WTC11 (cell line): ENCODE measurements around the gene NUP88. TPM values are rescaled to one million over a fixed set of nuclear protein-coding genes. Genes with fewer than 3 reads are reported as not detected.

Source experiments
- ATAC-seq: fragments of 200-7000 bp; cut with Tn5 transposase; 2 replicates; pipeline ENCODE4 v1.10.0; 2021; ENCODE audit warnings: mild to moderate bottlenecking, moderate library complexity
- CTCF ChIA-PET: fragments of 300-600 bp; sonication (Branson Sonifier 250); formaldehyde crosslinking; loops from one replicate; lab custom pipeline; 2021; ENCODE audit warnings: antibody characterized with exemption; lab: Charles Lee
- POLR2A ChIA-PET: fragments of 350-600 bp; sonication (Branson Sonifier 250); formaldehyde crosslinking; loops from one replicate; lab custom pipeline; 2021; ENCODE audit warnings: antibody characterized with exemption; lab: Charles Lee
- DNase-seq: peaks from one replicate; pipeline ENCODE4 v3.0.0; 2021; ENCODE audit warnings: low spot score
- H3K27ac Mint-ChIP-seq: 2 replicates; pipeline ENCODE4 v1.8.0; 2021; ENCODE audit warnings: mixed read lengths
- H3K27me3 Mint-ChIP-seq: 2 replicates; pipeline ENCODE4 v1.8.0; 2021; ENCODE audit warnings: low read depth, mild to moderate bottlenecking, moderate library complexity, mixed read lengths
- H3K36me3 Mint-ChIP-seq: 2 replicates; pipeline ENCODE4 v1.8.0; 2021; ENCODE audit warnings: mixed read lengths
- H3K4me1 Mint-ChIP-seq: 2 replicates; pipeline ENCODE4 v1.8.0; 2022; ENCODE audit warnings: mixed read lengths
- H3K4me3 Mint-ChIP-seq: 2 replicates; pipeline ENCODE4 v1.8.0; 2021; ENCODE audit warnings: mild to moderate bottlenecking, moderate library complexity, mixed read lengths
- H3K9me3 Mint-ChIP-seq: 2 replicates; pipeline ENCODE4 v1.8.0; 2021; ENCODE audit warnings: mixed read lengths
- ATF1 ChIP-seq: sonication (generic); formaldehyde crosslinking; IDR thresholded peaks from 2 replicates; pipeline ENCODE4 v1.8.1; 2023; ENCODE audit warnings: mild to moderate bottlenecking, moderate library complexity, missing genetic modification reagents
- CBFB ChIP-seq: sonication (generic); formaldehyde crosslinking; IDR thresholded peaks from 2 replicates; pipeline ENCODE4 v1.8.1; 2022; ENCODE audit warnings: mild to moderate bottlenecking, low read depth, missing genetic modification reagents
- CREM ChIP-seq: sonication (generic); formaldehyde crosslinking; IDR thresholded peaks from 2 replicates; pipeline ENCODE4 v1.8.1; 2022; ENCODE audit warnings: mild to moderate bottlenecking, missing genetic modification reagents, moderate library complexity
- E2F4 ChIP-seq: sonication (generic); formaldehyde crosslinking; IDR thresholded peaks from 2 replicates; pipeline ENCODE4 v1.8.1; 2022; ENCODE audit warnings: low read depth, mild to moderate bottlenecking, moderate library complexity, missing genetic modification reagents, borderline replicate concordance
- EMX1 ChIP-seq: fragments of 250-450 bp; sonication (Bioruptor Pico); IDR thresholded peaks from 2 replicates; pipeline ENCODE4 v1.8.0; 2021; ENCODE audit warnings: mild to moderate bottlenecking
- ETV6 ChIP-seq: sonication (generic); formaldehyde crosslinking; IDR thresholded peaks from 2 replicates; pipeline ENCODE4 v1.8.1; 2022; ENCODE audit warnings: mild to moderate bottlenecking, missing genetic modification reagents
- FOXJ3 ChIP-seq: sonication (generic); formaldehyde crosslinking; IDR thresholded peaks from 2 replicates; pipeline ENCODE4 v1.9.0; 2021; ENCODE audit warnings: missing genetic modification reagents, mild to moderate bottlenecking, borderline replicate concordance
- FOXP1 ChIP-seq: sonication (generic); formaldehyde crosslinking; IDR thresholded peaks from 2 replicates; pipeline ENCODE4 v1.8.0; 2022; ENCODE audit warnings: missing genetic modification reagents, mild to moderate bottlenecking, moderate library complexity, borderline replicate concordance
- GTF2I ChIP-seq: fragments of 250-450 bp; sonication (Bioruptor Pico); conservative IDR thresholded peaks from 2 replicates; pipeline ENCODE4 v1.4.0; 2021; ENCODE audit warnings: mild to moderate bottlenecking
- MXD4 ChIP-seq: fragments of 250-450 bp; sonication (Bioruptor Pico); IDR thresholded peaks from 2 replicates; pipeline ENCODE4 v1.8.0; 2021; ENCODE audit warnings: mild to moderate bottlenecking, moderate library complexity, borderline replicate concordance
- MYBL2 ChIP-seq: sonication (generic); formaldehyde crosslinking; IDR thresholded peaks from 2 replicates; pipeline ENCODE4 v1.8.1; 2023; ENCODE audit warnings: mild to moderate bottlenecking, moderate library complexity, missing genetic modification reagents
- NR1H2 ChIP-seq: sonication (generic); formaldehyde crosslinking; IDR thresholded peaks from 2 replicates; pipeline ENCODE4 v1.9.0; 2021; ENCODE audit warnings: mild to moderate bottlenecking, moderate library complexity, missing genetic modification reagents
- RELA ChIP-seq: sonication (generic); formaldehyde crosslinking; IDR thresholded peaks from 2 replicates; pipeline ENCODE4 v1.8.1; 2022; ENCODE audit warnings: missing genetic modification reagents, mild to moderate bottlenecking, borderline replicate concordance
- RORB ChIP-seq: fragments of 250-450 bp; sonication (Bioruptor Pico); IDR thresholded peaks from 2 replicates; pipeline ENCODE4 v1.9.0; 2021; ENCODE audit warnings: mild to moderate bottlenecking
- SMAD4 ChIP-seq: sonication (generic); formaldehyde crosslinking; IDR thresholded peaks from 2 replicates; pipeline ENCODE4 v1.8.0; 2022; ENCODE audit warnings: mild to moderate bottlenecking, missing genetic modification reagents
- STAT6 ChIP-seq: sonication (generic); formaldehyde crosslinking; conservative IDR thresholded peaks from 2 replicates; pipeline ENCODE4 v1.8.1; 2023; ENCODE audit warnings: mild to moderate bottlenecking, low read depth, missing genetic modification reagents, moderate library complexity
- TEAD1 ChIP-seq: sonication (generic); formaldehyde crosslinking; IDR thresholded peaks from 2 replicates; pipeline ENCODE4 v1.8.0; 2022; ENCODE audit warnings: mild to moderate bottlenecking, missing genetic modification reagents
- TEAD4 ChIP-seq: sonication (generic); formaldehyde crosslinking; IDR thresholded peaks from 2 replicates; pipeline ENCODE4 v1.8.0; 2022; ENCODE audit warnings: mild to moderate bottlenecking, missing genetic modification reagents
- USF2 ChIP-seq: sonication (generic); formaldehyde crosslinking; IDR thresholded peaks from 2 replicates; pipeline ENCODE4 v1.8.1; 2023; ENCODE audit warnings: mild to moderate bottlenecking, missing genetic modification reagents, moderate library complexity
- ZBTB21 ChIP-seq: sonication (generic); formaldehyde crosslinking; IDR thresholded peaks from 2 replicates; pipeline ENCODE4 v1.8.1; 2023; ENCODE audit warnings: mild to moderate bottlenecking, missing genetic modification reagents, borderline replicate concordance
- ZMAT4 ChIP-seq: fragments of 250-450 bp; sonication (Bioruptor Pico); IDR thresholded peaks from 2 replicates; pipeline ENCODE4 v1.9.0; 2021; ENCODE audit warnings: mild to moderate bottlenecking
- ZNF121 ChIP-seq: sonication (generic); formaldehyde crosslinking; IDR thresholded peaks from 2 replicates; pipeline ENCODE4 v1.8.0; 2023; ENCODE audit warnings: missing genetic modification reagents
- ZNF263 ChIP-seq: sonication (generic); formaldehyde crosslinking; IDR thresholded peaks from 2 replicates; pipeline ENCODE4 v1.8.1; 2022; ENCODE audit warnings: low read depth, mild to moderate bottlenecking, moderate library complexity, missing genetic modification reagents
- total RNA-seq: library from RNA; stranded (reverse); gene quantifications from 3 replicates; pipeline ENCODE4 v1.2.3, GENCODE V29; 2021
- TF ChIP-seq, protein P1 (sequence below): sonication (generic); formaldehyde crosslinking; IDR thresholded peaks from 2 replicates; pipeline ENCODE4 v1.8.1; 2022; ENCODE audit warnings: mild to moderate bottlenecking, moderate library complexity, missing genetic modification reagents
- TF ChIP-seq, protein P2 (sequence below): sonication (generic); formaldehyde crosslinking; IDR thresholded peaks from 2 replicates; pipeline ENCODE4 v1.8.0; 2023; ENCODE audit warnings: mild to moderate bottlenecking, missing genetic modification reagents
- TF ChIP-seq, protein P3 (sequence below): sonication (generic); formaldehyde crosslinking; conservative IDR thresholded peaks from 2 replicates; pipeline ENCODE4 v1.8.1; 2022; ENCODE audit warnings: mild to moderate bottlenecking, missing genetic modification reagents

NUP88 gene
- total RNA-seq, 1 experiment from 2014 or later: 87.7 TPM

DNA sequence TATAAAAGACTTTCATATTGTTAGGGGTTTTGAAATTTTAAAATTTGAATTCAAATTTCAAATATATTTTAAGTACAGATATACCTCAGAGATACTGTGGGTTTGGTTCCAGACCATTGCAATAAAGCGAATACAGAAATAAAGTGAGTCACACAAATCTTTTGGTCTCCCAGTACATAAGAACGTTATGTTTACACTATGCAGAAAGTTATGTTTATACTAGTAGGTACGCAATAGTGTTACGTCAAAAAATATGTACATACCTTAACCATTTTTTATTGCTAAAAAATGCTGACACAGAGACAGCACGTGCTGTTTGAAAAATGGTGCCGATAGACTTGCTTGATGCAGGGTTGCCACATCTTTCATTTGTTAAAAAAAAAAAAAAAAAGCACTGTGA lies 19.7 kb downstream of the NUP88 start:
- POLR2A ChIA-PET: no interaction called here
- ATAC-seq (no peak), DNase-seq (no peak)
- H3K4me1 Mint-ChIP-seq: no peaks in the 10 kb centered on the region
- TF ChIP-seq, protein P1, sequence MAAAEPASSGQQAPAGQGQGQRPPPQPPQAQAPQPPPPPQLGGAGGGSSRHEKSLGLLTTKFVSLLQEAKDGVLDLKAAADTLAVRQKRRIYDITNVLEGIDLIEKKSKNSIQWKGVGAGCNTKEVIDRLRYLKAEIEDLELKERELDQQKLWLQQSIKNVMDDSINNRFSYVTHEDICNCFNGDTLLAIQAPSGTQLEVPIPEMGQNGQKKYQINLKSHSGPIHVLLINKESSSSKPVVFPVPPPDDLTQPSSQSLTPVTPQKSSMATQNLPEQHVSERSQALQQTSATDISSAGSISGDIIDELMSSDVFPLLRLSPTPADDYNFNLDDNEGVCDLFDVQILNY: no peak
- TF ChIP-seq SMAD4 (CRISPR knock-in tag): no peak
- TF ChIP-seq ATF1: no peak
- TF ChIP-seq ETV6 (CRISPR knock-in tag): no peak
- TF ChIP-seq ZBTB21 (CRISPR knock-in tag): no peak
- no peak for TF ChIP-seq STAT6 (CRISPR knock-in tag)
- no peak for TF ChIP-seq TEAD1 (CRISPR knock-in tag)
- TF ChIP-seq CREM: no peak
- TF ChIP-seq MYBL2 (CRISPR knock-in tag): no peak
- no peak for TF ChIP-seq RORB (CRISPR knock-in tag)
- TF ChIP-seq, protein P2, sequence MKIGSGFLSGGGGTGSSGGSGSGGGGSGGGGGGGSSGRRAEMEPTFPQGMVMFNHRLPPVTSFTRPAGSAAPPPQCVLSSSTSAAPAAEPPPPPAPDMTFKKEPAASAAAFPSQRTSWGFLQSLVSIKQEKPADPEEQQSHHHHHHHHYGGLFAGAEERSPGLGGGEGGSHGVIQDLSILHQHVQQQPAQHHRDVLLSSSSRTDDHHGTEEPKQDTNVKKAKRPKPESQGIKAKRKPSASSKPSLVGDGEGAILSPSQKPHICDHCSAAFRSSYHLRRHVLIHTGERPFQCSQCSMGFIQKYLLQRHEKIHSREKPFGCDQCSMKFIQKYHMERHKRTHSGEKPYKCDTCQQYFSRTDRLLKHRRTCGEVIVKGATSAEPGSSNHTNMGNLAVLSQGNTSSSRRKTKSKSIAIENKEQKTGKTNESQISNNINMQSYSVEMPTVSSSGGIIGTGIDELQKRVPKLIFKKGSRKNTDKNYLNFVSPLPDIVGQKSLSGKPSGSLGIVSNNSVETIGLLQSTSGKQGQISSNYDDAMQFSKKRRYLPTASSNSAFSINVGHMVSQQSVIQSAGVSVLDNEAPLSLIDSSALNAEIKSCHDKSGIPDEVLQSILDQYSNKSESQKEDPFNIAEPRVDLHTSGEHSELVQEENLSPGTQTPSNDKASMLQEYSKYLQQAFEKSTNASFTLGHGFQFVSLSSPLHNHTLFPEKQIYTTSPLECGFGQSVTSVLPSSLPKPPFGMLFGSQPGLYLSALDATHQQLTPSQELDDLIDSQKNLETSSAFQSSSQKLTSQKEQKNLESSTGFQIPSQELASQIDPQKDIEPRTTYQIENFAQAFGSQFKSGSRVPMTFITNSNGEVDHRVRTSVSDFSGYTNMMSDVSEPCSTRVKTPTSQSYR (CRISPR knock-in tag): no peak
- no peak for TF ChIP-seq FOXJ3 (CRISPR knock-in tag)
- no peak for TF ChIP-seq ZNF121 (CRISPR knock-in tag)
- TF ChIP-seq TEAD4 (CRISPR knock-in tag): no peak
- TF ChIP-seq RELA (CRISPR knock-in tag): no peak
- no peak for TF ChIP-seq MXD4 (CRISPR knock-in tag)
- TF ChIP-seq, all 79 proteins: peak for 0
- Mint-ChIP-seq H3K27me3 (no peaks in the 10 kb centered on the region), H3K4me3 (no peak overlapping the region), H3K27ac (no peak overlapping the region), H3K9me3 (no peaks in the 10 kb centered on the region), H3K36me3 (peaks cover 68% of the 10 kb centered on the region)
- CTCF ChIA-PET: no interaction called here

DNA sequence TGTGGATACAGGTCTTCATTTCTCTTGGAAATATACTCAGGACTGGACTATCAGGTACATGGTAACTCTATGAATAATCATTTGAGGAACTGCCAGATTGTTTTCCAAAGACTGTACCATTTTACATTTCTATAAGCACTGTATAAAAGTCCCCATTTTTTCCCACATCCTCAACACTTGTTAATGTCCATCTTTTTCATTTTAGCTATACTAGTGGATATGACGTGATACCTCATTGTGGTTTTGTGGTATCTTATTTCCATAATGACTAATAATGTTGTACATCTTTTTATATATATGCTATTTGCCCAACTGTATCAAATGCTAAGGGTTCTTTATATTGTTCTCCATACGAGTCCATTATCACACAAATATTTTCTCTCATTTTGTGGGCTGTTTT lies 22.9 kb downstream of the NUP88 start:
- CTCF ChIA-PET: no interaction called here
- H3K27ac Mint-ChIP-seq: no peak overlapping the region
- peaks cover 68% of the 10 kb centered on the region for H3K36me3 Mint-ChIP-seq
- no peak for TF ChIP-seq ZNF263 (CRISPR knock-in tag)
- TF ChIP-seq USF2: no peak
- TF ChIP-seq SMAD4 (CRISPR knock-in tag): no peak
- TF ChIP-seq GTF2I (CRISPR knock-in tag): no peak
- TF ChIP-seq RORB (CRISPR knock-in tag): no peak
- TF ChIP-seq EMX1 (CRISPR knock-in tag): no peak
- TF ChIP-seq ATF1: no peak
- TF ChIP-seq NR1H2 (CRISPR knock-in tag): no peak
- no peak for TF ChIP-seq FOXP1 (CRISPR knock-in tag)
- TF ChIP-seq ETV6 (CRISPR knock-in tag): no peak
- TF ChIP-seq, protein P3, sequence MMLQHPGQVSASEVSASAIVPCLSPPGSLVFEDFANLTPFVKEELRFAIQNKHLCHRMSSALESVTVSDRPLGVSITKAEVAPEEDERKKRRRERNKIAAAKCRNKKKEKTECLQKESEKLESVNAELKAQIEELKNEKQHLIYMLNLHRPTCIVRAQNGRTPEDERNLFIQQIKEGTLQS (CRISPR knock-in tag): no peak
- TF ChIP-seq E2F4 (CRISPR knock-in tag): no peak
- TF ChIP-seq ZMAT4: no peak
- no peak for TF ChIP-seq ZNF121 (CRISPR knock-in tag)
- no peak for TF ChIP-seq CBFB (CRISPR knock-in tag)

More for the DNA sequence above, 22.9 kb downstream of the NUP88 start:
- Mint-ChIP-seq H3K9me3 (no peaks in the 10 kb centered on the region), H3K4me3 (no peak overlapping the region), H3K27me3 (no peaks in the 10 kb centered on the region), H3K4me1 (no peaks in the 10 kb centered on the region)
- POLR2A ChIA-PET: no interaction called here
- ATAC-seq (no peak), DNase-seq (no peak)
